ENCODE results near the gene ITGAD. TPM values are rescaled to one million over a fixed set of nuclear protein-coding genes. Genes with fewer than 3 reads are reported as not detected.

Gene ITGAD
- total RNA-seq, 1 donor, result not detected

DNA sequence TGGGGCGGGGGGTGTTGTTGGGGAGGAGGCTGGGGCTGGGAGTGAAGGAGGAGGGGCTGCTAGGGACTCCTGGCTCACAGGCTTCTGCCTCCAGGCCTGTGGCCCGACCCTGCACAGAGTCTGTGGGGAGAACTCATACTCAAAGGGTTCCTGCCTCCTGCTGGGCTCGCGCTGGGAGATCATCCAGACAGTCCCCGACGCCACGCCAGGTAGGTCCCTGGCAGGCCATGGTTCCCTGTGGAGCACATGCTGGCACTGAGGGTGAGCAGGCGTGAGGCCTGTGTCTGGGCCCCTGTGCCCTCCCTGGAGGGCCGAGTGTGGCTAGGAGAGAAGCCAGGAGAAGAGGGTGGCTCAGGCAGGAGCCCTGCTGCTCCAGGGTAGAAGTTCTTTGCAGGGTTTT, 4.6 kb downstream of the ITGAD start:
- Histone ChIP-seq H3K4me3 (ENCODE audit: insufficient read depth, low read length) (no peak overlapping the region), H3K4me2 (ENCODE audit: insufficient read depth, low read length) (no peak overlapping the region), H4K20me1 (ENCODE audit: insufficient read depth, low read length) (no peaks in the 10 kb centered on the region), H2AFZ (ENCODE audit: low read length) (no peak overlapping the region), H3K27ac (ENCODE audit: low read depth, low read length) (no peak overlapping the region), H3K36me3 (ENCODE audit: insufficient read depth, low read length) (no peaks in the 10 kb centered on the region), H3K27me3 (ENCODE audit: insufficient read depth, low read length) (no peaks in the 10 kb centered on the region), H3K9me3 (ENCODE audit: low read depth, low read length) (no peaks in the 10 kb centered on the region), H3K4me1 (ENCODE audit: insufficient read depth, low read length) (no peaks in the 10 kb centered on the region), H3K79me2 (ENCODE audit: insufficient read depth, low read length) (no peaks in the 10 kb centered on the region)
- TF ChIP-seq, protein P1, sequence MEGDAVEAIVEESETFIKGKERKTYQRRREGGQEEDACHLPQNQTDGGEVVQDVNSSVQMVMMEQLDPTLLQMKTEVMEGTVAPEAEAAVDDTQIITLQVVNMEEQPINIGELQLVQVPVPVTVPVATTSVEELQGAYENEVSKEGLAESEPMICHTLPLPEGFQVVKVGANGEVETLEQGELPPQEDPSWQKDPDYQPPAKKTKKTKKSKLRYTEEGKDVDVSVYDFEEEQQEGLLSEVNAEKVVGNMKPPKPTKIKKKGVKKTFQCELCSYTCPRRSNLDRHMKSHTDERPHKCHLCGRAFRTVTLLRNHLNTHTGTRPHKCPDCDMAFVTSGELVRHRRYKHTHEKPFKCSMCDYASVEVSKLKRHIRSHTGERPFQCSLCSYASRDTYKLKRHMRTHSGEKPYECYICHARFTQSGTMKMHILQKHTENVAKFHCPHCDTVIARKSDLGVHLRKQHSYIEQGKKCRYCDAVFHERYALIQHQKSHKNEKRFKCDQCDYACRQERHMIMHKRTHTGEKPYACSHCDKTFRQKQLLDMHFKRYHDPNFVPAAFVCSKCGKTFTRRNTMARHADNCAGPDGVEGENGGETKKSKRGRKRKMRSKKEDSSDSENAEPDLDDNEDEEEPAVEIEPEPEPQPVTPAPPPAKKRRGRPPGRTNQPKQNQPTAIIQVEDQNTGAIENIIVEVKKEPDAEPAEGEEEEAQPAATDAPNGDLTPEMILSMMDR (IDR thresholded peaks at IDR 0.05; ENCODE audit: extremely low read depth, low read depth, low read length), result no peak
- no peak for DNase-seq (ENCODE audit: insufficient read length, low spot score, missing footprints)

DNA sequence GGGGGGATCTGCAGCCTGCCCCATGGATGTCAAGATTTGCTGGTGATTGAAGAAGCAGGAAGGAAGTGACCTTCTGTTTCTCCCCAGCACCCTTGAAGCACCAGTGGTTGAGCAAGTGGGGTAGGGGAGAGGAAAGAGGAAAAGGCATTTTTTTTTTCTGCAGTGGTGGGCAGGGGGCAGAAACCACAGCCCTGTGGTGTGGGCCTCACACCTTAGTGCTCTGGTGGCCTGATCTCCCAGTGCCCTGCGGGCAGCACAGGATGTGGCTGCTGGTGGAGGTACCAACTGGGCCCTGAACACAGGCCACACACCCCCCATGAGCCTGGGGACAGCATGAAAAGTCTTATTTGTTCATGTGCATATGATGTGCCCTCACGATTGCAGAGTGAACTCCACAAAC, 7.1 kb downstream of the ITGAD start:
- H3K36me3 ChIP-seq (ENCODE audit: insufficient read depth, low read length), result no peaks in the 10 kb centered on the region
- peaks cover 4% of the 10 kb centered on the region for H3K4me1 ChIP-seq (ENCODE audit: insufficient read depth, low read length)
- H3K4me3 ChIP-seq (ENCODE audit: insufficient read depth, low read length), result no peak overlapping the region
- H3K79me2 ChIP-seq (ENCODE audit: insufficient read depth, low read length), result no peaks in the 10 kb centered on the region
- DNase-seq (ENCODE audit: insufficient read length, low spot score, missing footprints), result no peak
- no peak overlapping the region for H3K4me2 ChIP-seq (ENCODE audit: insufficient read depth, low read length)
- no peaks in the 10 kb centered on the region for H3K9me3 ChIP-seq (ENCODE audit: low read depth, low read length)
- H3K27me3 ChIP-seq (ENCODE audit: insufficient read depth, low read length), result no peaks in the 10 kb centered on the region
- TF ChIP-seq, protein P1 (IDR thresholded peaks at IDR 0.05; ENCODE audit: extremely low read depth, low read depth, low read length), result no peak
- H2AFZ ChIP-seq (ENCODE audit: low read length), result no peak overlapping the region
- no peaks in the 10 kb centered on the region for H4K20me1 ChIP-seq (ENCODE audit: insufficient read depth, low read length)
- H3K27ac ChIP-seq (ENCODE audit: low read depth, low read length), result no peak overlapping the region

DNA sequence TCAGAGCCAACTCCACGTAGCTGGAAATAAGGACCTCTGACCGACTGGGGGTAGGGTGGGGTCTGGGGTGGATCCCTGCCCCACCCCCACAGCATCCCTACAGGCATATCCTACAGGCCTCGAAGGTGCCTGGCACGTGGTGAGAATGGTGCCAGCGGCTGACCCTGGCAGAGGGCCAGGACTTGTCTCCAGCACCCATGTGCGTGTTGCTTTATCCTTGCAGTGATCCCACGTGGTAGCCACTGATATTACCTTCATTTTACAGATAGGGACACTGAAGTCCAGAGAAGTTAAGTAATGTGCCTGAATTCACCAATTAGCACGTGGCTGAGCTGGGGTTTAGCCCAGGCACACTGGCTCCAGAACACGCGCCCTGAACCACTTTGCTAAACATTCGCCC, 8.3 kb downstream of the ITGAD start:
- H3K36me3 ChIP-seq (ENCODE audit: insufficient read depth, low read length), result no peaks in the 10 kb centered on the region
- no peak overlapping the region for H3K27ac ChIP-seq (ENCODE audit: low read depth, low read length)
- H3K9me3 ChIP-seq (ENCODE audit: low read depth, low read length), result no peaks in the 10 kb centered on the region
- H2AFZ ChIP-seq (ENCODE audit: low read length), result no peak overlapping the region
- no peak for DNase-seq (ENCODE audit: insufficient read length, low spot score, missing footprints)
- H3K79me2 ChIP-seq (ENCODE audit: insufficient read depth, low read length), result no peaks in the 10 kb centered on the region
- H3K4me2 ChIP-seq (ENCODE audit: insufficient read depth, low read length), result no peak overlapping the region
- H3K4me1 ChIP-seq (ENCODE audit: insufficient read depth, low read length), result peaks cover 4% of the 10 kb centered on the region
- no peaks in the 10 kb centered on the region for H4K20me1 ChIP-seq (ENCODE audit: insufficient read depth, low read length)
- peaks cover 1% of the 10 kb centered on the region for H3K27me3 ChIP-seq (ENCODE audit: insufficient read depth, low read length)
- H3K4me3 ChIP-seq (ENCODE audit: insufficient read depth, low read length), result no peak overlapping the region
- TF ChIP-seq, protein P1 (IDR thresholded peaks at IDR 0.05; ENCODE audit: extremely low read depth, low read depth, low read length), result no peak

DNA sequence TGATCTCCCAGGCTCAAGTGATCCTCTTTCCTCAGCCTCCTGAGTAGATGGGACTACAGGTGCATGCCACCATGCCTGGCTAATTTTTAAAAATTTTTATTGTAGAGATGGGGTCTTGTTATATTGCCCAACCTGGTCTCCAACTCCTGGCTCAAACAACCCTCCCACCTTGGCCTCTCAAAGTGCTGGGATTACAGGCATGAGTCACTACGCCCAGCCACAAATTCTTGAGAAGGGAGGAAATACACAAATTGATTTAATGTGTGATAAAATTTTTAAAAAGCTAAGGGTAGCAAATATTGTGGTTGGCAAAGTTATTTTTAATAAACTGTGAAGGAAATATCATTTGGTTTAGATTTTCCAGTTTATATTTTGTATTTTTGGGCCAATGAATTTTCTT, 9.6 kb downstream of the ITGAD start:
- DNase-seq (ENCODE audit: insufficient read length, low spot score, missing footprints), result no peak
- Histone ChIP-seq H4K20me1 (ENCODE audit: insufficient read depth, low read length) (no peaks in the 10 kb centered on the region), H3K27me3 (ENCODE audit: insufficient read depth, low read length) (peaks cover 3% of the 10 kb centered on the region), H3K79me2 (ENCODE audit: insufficient read depth, low read length) (no peaks in the 10 kb centered on the region), H3K36me3 (ENCODE audit: insufficient read depth, low read length) (no peaks in the 10 kb centered on the region), H3K4me1 (ENCODE audit: insufficient read depth, low read length) (peaks cover 4% of the 10 kb centered on the region), H3K9me3 (ENCODE audit: low read depth, low read length) (no peaks in the 10 kb centered on the region), H3K4me2 (ENCODE audit: insufficient read depth, low read length) (no peak overlapping the region), H2AFZ (ENCODE audit: low read length) (no peak overlapping the region), H3K4me3 (ENCODE audit: insufficient read depth, low read length) (no peak overlapping the region), H3K27ac (ENCODE audit: low read depth, low read length) (no peak overlapping the region)
- TF ChIP-seq, protein P1 (IDR thresholded peaks at IDR 0.05; ENCODE audit: extremely low read depth, low read depth, low read length), result no peak
